ENCODE data around the gene WNT11. TPM values are rescaled to one million over a fixed set of nuclear protein-coding genes. Genes with fewer than 3 reads are reported as not detected.
"Not testable (repeated sequence)": the region's sequence is repeated elsewhere in the genome, so short reads cannot be mapped to it uniquely, and the experiment has no call there.

WNT11 gene
- total RNA-seq, 1 donor from 2014 or later, result not detected

DNA sequence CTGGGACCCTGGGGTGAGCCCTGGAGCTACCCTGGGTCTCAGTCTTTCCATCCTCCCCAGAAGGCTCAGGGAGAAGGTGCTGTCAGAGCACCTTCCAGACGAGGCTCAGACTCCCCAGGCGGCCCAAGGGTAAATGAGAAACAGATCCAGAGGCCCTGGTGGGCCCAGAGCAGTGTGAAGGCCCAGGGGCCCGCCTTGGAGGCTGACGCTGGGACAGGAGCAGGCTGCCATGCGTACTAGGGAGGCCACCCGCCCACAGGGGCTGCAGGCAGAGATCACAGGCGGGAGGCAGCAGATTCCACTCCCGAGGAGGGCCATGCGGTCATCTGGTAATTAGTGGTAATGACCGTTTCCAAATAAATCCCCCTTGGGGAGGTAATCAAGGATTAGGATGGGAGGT is 5.2 kb downstream of the WNT11 start:
- TF ChIP-seq, protein P1, sequence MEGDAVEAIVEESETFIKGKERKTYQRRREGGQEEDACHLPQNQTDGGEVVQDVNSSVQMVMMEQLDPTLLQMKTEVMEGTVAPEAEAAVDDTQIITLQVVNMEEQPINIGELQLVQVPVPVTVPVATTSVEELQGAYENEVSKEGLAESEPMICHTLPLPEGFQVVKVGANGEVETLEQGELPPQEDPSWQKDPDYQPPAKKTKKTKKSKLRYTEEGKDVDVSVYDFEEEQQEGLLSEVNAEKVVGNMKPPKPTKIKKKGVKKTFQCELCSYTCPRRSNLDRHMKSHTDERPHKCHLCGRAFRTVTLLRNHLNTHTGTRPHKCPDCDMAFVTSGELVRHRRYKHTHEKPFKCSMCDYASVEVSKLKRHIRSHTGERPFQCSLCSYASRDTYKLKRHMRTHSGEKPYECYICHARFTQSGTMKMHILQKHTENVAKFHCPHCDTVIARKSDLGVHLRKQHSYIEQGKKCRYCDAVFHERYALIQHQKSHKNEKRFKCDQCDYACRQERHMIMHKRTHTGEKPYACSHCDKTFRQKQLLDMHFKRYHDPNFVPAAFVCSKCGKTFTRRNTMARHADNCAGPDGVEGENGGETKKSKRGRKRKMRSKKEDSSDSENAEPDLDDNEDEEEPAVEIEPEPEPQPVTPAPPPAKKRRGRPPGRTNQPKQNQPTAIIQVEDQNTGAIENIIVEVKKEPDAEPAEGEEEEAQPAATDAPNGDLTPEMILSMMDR (conservative IDR thresholded peaks at IDR 0.05; ENCODE audit: low read depth, low read length), result no peak
- no peak for DNase-seq (ENCODE audit: low read depth)
- no peak overlapping the region for H3K4me3 ChIP-seq (ENCODE audit: low read depth, low read length)

DNA sequence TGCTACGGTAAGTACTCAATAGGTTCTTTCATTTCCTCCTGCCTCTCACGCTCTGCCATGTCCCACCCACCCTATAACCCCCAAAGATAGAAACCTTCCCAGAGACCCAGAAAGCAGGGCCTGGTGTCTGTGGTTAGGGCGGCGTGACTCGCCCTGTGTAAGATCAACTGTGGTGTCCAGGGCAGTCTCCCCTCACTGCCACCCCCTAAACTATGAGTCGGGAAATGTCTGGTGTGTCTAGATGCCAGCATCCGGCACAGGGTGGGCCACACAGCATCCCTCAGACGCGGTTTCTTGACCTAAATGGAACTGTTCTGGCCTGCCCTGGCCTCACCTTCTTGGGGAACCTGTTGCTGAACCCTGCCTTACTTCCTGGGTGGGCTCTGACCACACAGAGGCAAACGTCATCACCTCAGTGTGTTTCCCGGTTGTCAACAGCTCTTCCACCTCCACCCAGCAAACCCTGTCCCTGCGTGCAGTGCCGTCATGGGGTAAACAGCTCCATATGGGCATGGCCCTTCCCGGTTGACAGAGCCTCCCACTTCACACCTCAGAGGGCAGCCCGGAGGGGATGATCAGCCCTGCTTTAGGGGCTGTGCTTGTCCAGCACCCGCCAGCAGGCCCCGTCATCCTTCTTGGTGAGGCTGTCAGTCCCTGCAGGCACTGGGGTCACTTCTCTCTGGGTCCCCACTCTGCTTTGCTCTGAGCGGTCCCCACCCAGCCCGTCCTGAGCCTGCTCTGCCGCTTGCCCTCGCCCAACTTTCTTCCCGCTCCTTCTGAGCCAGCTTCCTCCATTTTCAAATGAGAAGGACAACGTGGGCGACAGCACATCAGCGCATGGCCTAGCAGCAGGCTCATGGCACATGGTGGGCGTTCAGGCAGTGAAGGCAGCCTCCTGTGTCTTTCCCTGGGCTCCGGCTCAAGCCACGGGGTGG is 6.0 kb downstream of the WNT11 start:
- DNase-seq (ENCODE audit: low read depth), result no peak
- TF ChIP-seq, protein P1 (conservative IDR thresholded peaks at IDR 0.05; ENCODE audit: low read depth, low read length), result no peak
- no peak overlapping the region for H3K4me3 ChIP-seq (ENCODE audit: low read depth, low read length)

DNA sequence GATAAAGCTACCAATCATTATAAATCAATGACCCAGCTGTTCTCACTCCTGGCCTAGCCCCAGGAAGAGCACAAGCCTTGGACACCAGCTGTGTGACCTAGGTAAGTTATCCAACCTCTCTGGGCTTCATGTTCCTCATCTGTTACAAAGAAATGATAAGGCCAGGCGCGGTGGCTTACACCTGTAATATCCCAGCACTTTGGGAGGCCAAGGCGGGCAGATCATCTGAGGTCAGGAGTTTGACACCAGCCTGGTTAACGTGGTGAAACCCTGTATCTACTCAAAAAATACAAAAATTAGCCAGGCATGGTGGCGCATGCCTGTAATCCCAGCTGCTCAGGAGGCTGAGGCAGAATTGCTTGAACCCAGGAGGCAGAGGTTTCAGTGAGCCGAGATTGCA is 7.6 kb downstream of the WNT11 start:
- not testable (repeated sequence) for DNase-seq (ENCODE audit: low read depth); H3K4me3 ChIP-seq (ENCODE audit: low read depth, low read length)

DNA sequence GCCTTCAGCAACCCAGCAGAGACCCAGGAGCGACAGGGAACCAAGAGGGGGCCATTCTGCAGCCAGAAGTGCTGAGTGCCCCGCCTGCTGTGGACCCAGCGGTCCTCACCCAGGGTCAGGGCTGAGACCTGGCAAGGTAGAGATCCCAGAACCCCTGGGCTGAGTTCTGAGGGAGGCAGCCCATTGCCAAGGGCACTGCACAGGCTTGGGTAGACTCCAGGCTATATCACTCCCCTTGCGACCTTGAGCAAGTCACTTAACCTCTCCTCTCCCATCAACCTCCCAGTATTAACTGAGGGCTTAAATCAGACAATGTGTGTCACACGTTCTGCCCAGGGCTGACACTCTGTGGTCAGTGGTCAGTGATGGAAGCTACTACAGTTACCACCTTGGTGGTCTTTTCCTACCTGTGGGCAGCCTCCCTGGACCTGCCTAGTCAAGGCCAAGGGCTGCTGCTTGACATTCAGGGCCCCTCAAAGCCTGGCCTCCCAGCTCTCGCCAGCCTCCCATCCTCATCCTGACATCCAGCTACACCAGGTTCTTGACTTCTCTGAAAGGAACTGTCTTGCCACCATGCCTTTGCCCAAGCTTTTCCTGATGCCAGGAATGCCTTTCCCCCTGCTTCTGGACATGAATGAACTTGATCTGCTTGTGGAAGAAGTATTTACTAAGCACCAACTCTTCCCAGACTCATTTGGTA is 8.2 kb downstream of the WNT11 start:
- no peak for DNase-seq (ENCODE audit: low read depth)
- no peak overlapping the region for H3K4me3 ChIP-seq (ENCODE audit: low read depth, low read length)
- TF ChIP-seq, protein P1 (conservative IDR thresholded peaks at IDR 0.05; ENCODE audit: low read depth, low read length), result no peak

DNA sequence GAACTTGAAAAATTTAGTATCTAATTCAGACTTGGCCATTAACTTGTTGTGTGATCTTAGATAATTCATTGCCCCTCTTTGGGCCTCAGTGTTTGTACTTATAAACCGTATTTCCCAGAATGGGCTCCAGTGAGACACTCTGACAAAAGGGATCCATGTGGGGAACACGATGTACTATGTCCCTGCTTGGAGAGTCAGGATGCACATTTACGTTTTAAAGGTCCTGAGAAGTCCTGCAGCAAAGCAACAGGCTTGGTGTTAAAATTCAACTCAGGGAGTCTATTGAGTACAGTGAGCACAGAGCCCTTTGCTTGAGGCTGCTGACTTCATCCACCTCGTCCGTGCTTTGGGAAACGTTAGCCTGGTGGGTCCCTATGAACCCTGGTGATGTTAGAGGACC is 9.0 kb downstream of the WNT11 start:
- DNase-seq (ENCODE audit: low read depth), result no peak
- TF ChIP-seq, protein P1 (conservative IDR thresholded peaks at IDR 0.05; ENCODE audit: low read depth, low read length), result no peak
- H3K4me3 ChIP-seq (ENCODE audit: low read depth, low read length), result no peak overlapping the region

DNA sequence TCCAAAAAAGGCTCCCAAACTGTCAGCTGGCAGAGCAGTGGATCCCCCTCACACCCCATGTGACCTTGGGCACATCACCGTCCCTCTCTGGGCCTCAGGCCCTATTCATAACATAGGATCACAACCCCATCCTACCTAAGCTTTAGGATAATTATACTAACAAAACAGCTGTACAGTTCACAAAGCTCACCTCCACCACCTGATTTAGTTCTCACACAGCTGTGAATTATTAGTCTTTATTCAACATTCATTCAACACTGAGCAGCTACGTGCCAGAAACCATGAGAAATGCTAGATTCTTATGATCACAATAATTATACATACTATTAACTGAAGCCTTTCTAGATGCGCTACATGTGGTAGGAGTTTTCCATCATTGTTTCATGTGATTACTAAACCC is 9.5 kb downstream of the WNT11 start:
- no peak for DNase-seq (ENCODE audit: low read depth)
- H3K4me3 ChIP-seq (ENCODE audit: low read depth, low read length), result no peak overlapping the region
- TF ChIP-seq, protein P1 (conservative IDR thresholded peaks at IDR 0.05; ENCODE audit: low read depth, low read length), result no peak

DNA sequence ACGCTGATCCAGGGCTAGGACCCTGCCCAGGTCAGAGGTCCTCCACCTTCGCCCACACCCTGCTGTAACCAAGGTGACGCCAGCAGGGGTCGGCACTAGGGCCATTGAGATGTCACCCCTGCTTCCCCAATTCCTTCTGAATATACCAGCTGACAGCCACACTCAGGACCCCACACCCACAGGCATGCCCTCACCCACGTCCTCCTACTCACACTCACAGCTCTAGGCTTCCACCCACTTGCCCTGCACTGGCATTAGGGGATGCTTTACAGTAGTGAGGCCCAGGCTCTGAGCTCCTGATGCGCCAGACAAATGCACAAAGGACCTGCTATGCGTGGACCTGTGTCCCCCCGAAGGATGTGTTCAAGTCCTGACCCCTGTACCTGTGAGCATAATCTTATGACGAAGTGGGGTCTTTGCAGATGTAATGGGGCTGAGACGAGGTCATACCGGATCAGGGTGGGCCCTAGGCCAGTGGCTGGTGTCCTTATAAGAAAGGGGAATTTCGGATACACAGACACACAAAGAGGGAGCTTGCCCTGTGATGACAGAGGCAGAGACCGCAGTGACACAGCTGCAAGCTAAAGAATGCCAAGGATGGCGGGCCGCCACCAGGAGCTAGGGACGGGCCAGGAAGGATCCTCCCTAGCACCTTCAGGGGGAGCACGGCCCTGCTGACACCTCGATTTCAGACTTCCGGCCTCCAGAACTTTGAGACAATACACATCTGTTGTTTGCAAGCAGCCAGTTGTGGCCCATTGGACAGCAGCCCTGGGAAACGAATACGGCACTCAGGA is 11.2 kb downstream of the WNT11 start:
- no peak overlapping the region for H3K4me3 ChIP-seq (ENCODE audit: low read depth, low read length)
- TF ChIP-seq, protein P1 (conservative IDR thresholded peaks at IDR 0.05; ENCODE audit: low read depth, low read length), result no peak
- no peak for DNase-seq (ENCODE audit: low read depth)

All from epithelial cell of proximal tubule (primary cell).